Daoy (cell line): ENCODE results near the gene KANK3. TPM values are rescaled to one million over a fixed set of nuclear protein-coding genes. Genes with fewer than 3 reads are reported as not detected.
A peak's percentile ranks its signal among the peaks of the same experiment; 100 is the strongest.
"Not testable (repeated sequence)": the region's sequence is repeated elsewhere in the genome, so short reads cannot be mapped to it uniquely, and the experiment has no call there.

Experiments
- DNase-seq: peaks from one replicate; pipeline ENCODE4 v3.0.0-alpha.2; 2015; ENCODE audit warnings: low read depth
- total RNA-seq: library from RNA; depleted of rRNA; stranded (reverse); fragments of >200 nt; shearing (Covaris generic); gene quantifications from 2 replicates; pipeline ENCODE4 v1.2.3, GENCODE V29; 2014; rRNA removed

Gene KANK3
- total RNA-seq, result 0.40 TPM in 1 of 2 replicates, not detected in the other

DNA sequence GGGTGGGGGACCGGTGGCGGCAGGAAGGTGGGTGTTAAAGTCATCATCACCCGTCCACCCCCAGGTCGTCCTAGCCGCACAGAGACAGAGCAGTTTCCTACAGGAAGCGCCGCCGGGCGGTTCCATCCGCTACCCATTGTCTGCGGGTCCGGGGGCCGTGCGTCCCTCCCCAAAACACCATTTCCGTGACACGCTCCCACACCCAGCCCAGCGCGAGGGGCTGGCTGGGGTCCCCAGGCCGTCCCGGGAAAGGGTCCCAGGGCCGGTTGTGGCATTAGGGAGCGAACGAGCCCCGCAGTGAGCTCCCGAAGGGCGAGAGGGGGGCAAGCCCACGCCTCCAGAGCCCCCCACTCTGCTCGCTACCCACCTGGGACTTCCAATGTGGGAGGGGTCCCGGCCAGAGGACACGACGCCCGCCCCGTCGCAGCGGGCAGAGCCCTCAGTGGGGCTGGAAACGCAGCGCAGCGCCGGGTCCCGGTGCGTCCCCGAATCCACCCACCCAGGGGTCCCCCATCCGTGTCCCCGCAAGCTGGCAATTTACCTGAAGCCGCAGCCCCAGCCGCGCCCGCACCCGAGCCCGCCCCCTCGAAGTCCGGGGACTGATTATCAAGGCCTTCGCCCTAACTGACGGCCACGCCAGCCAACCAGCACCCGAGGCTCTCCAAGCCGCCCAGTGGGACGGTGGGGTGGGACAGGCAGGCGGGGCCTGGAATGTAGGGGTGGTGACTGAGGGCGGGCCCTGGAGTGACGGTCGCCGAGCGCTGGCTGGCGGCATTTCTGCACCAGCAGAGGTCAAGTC, at the start of gene KANK3:
TSS of gene KANK3 (minus strand) at position 579 of the 799 bp plus-strand sequence. CDS start 5,434 bp downstream, outside the sequence.
- peak; percentile 98 for DNase-seq

DNA sequence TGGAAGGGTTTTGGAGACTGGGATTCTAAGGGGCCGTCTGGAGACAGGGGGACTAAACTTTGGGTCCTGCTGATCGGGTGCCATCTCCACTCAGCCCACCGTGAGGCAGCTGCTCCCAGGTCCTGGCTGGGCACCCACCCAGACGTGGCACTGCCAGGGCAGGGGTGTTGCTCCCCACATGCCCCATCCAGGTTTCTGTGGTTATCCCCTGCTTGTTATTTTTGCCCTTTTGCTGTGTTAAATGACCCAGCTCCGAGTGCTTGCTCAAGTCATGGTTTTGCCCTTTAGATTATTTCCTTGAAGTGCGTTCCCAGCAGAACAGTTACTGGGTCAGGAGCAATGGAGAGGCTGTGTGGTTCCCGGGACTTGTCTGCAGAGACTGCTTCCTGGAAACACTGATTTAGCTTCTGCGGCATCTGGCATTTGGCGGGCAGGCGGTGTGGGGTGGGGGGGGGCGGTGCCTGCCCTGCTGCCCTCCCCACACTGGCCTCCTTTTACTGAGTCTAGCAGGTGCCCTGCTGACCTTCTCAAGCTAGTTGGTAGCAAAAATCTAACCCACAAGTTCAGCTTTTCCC, 49.0 kb upstream of the KANK3 start:
- no peak for DNase-seq

DNA sequence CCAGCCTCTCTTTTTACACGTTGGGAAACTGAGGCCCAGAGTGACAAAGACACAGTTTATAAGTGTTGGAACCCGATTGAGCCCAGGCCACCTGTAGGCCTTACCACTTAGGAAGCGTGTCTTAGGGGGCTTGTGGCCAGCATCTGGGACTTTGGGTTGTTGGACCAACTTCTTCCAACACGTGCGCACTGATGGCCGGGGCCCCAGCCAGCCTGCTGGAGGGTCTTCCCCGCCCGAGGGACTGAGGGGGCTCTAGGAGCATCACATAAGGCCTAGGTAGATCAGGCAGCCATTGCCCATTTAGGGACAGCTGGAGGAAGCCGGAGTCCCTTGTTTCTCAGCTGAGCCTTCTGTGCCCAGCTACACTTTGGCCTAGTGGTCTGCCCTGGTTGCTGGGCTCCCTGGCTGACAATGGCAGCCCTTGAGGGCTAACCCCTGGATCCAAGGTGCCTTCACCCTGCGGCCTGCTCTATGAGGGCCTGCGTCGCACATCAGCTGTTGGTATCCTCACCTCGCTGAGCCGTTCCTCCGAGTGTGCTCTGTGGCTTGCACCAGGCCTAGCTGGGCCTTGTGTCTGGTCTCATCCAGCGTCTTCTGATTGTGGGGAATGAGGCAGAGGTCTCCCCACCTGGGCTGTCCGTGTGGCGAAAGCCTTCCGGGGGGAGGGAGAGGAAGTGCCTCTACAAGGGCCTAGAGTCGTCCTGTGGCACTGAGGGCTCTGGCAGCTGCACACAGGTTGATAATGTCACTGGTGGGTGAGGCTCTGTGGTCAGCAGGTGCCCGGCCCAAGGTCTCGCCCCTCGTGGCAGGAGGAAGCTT, 48.3 kb upstream of the KANK3 start:
- no peak for DNase-seq

DNA sequence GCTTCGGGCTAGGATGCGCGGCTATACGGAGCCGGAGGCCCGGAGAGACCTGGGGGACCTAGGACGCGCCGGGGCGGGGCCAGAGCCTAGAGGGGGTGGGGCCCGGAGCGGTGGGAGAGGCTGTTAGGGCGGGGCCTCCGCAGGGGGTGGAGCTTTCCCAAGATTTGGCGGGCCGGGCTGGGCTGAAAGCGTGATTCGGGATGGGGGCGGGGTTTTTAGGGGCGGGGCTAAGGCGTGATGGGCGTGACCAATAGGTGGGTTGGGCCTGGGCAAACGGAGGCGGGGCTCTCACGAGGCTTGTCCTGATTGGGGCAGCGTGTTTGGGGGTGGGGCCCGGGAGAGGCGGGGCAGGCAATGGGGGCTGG, 47.5 kb upstream of the KANK3 start:
- DNase-seq, result peak; percentile 94

DNA sequence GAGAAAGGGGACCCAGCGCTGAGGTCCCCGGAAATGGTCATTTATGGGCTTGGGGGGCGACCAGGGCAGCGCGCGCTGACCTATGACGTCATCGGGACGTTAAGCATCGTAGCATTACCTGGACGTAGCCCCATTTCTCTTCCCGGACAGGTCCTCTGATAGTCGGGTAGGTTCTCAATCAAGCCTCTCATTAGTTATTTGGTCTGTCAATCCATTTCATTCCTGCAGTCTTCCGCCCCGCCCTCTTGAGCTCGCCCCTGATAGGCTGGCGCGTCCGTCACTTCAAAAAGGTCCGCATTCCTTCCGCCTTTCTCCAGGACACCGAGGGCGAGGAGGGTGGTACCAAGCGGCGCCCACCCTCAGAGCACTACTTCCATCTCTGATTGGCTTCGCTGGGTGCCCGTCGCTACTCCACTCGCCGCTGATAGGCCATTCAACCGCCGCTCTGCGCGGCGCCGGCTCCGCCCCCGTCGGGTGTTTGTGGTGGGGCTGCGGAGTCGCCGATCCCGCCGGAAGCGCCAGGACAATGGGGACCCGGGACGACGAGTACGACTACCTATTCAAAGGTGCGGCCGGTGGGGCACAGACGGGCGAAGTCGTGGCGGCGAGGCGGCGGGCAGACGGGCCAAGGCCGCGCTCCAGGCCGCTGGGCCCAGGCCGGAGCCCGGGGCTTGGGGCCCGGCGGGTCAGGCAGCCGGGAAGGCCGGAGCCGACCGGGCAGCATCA, 47.0 kb upstream of the KANK3 start, which contains the start of gene RAB11B:
TSS of gene RAB11B (plus strand) at position 470 of the 726 bp plus-strand sequence. CDS start at position 527, 57 bp downstream.
- DNase-seq, result peak; percentile 100

DNA sequence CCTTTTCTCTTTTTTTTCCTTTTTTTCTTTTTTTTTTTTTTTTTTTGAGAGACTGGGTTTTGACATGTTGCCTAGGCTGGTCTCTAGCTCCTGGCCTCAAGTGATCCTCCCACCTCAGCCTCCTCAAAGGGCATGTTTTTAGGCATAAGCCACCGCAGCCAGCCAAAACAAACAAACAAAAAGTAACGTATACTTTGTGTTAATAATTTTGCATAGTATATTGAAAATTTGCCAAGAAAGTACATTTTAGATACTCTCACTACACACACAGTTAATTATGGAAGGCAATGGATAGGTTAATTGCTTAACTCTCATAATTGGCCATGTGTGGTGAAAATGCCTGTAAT, 45.5 kb upstream of the KANK3 start:
- no peak for DNase-seq

DNA sequence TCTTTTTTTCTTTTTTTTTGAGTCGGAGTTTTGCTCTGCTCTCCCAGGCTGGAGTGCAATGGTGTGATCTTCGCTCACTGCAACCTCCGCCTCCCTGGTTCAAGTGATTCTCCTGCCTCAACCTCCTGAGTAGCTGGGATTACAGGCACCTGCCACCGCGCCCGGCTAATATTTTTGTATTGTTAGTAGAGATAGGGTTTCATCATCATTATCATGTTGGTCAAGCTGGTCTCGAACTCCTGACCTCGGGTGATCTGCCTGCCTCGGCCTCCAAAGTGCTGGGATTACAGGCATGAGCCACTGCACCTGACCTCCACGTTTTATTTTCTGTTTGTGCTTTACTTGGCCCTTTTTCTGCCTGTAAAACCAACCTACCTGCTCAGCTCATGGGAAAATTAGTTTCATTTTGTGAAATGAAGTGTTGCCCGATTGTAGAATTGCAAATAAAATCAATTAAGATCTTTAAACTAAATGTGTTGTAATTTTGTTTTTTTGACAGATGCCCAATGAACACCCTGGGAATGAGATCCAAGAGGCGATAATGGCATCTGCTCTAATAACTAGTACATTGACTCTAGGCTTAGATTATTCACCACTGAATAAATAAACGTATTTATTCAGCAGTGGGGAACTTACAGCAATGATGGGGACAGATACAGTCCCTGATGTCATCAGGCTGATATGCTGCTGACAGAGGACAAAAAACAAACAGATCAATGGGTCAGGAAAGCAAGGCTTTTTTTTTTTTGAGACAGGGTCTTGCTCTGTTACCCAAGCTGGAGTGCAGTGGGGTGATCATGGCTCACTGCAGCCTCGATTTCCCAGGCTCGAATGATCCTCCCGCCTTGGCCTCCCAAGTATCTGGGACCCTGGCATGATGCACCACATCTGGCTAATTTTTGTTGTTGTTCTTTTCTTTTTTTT, 44.9 kb upstream of the KANK3 start:
- DNase-seq, result no peak

DNA sequence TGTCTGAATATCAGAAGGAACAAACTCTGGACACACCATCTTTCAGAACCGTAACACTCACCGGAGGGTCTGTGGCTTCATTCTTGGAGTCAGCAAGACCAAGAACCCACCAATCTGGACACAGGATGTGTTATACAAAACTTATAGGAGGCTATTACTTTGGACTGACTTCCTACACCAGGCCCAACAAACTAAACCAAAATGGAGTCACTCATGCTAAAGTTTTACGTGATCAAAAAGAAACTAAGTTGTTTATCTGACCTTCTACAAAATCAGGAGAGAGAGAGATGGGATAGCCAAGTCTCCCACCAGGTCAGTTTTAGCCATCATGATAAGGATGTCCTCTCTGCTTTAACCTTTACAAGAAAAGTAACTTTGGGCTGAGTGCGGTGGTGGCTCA, 43.9 kb upstream of the KANK3 start:
- DNase-seq, result no peak

DNA sequence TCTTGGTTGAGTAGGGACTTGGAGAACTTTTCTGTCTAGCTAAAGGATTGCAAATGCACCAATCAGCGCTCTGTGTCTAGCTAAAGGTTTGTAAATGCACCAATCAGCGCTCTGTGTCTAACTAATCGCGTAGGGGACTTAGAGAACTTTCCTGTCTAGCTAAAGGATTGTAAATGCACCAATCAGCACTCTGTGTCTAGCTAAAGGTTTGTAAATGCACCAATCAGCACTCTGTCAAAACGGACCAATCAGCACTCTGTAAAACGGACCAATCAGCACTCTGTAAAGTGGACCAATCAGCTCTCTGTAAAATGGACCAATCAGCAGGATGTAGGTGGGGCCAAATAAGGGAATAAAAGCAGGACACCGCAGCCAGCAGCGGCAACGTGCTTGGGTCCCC, 43.4 kb upstream of the KANK3 start:
- not testable (repeated sequence) for DNase-seq

DNA sequence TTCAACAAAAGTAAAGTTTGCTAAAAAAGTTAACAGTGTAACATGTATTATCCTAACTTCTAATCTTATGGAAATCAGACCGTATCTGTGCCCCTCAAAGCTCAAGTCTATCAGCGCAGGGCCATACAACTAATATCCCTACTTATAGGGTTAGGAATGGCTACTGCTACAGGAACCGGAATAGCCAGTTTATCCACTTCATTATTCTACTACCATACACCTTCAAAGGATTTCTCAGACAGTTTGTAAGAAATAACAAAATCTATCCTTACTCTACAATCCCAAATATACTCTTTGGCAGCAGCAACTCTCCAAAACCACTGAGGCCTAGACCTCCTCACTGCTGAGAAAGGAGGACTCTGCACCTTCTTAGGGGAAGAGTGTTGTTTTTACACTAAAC, 42.5 kb upstream of the KANK3 start:
- DNase-seq, result not testable (repeated sequence)

DNA sequence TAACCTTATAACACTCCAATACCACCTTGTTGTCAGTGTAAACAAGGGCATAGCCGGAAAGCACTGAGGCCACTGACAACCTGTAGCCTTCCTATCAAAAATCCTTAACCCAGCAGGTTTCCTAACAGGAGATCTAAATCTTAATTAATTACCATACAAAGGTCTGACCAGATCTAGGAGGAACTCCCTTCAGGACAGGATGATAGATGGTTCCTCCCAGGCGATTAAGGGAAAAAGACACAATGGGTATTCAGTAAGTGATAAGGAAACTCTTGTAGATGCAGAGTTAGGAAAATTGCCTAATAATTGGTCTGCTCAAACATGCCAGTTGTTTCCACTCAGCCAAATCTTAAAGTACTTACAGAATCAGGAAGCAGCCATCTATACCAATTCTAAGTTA, 42.0 kb upstream of the KANK3 start:
- DNase-seq, result not testable (repeated sequence)

DNA sequence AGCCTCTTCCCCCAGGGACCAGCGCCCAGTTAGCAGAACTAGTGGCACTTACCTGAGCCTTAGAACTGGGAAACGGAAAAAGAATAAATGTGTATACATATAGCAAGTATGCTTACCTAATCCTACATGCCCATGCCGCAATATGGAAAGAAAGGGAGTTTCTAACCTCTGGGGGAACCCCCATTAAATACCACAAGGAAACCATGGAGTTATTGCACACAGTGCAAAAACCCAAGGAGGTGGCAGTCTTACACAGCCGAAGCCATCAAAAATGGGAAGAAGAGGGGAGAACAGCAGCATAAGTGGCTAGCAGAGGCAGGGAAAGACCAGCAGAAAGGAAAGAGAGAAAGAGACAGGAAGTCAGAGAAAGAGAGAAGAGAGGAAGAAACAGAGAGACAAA, 41.5 kb upstream of the KANK3 start:
- DNase-seq, result not testable (repeated sequence)

DNA sequence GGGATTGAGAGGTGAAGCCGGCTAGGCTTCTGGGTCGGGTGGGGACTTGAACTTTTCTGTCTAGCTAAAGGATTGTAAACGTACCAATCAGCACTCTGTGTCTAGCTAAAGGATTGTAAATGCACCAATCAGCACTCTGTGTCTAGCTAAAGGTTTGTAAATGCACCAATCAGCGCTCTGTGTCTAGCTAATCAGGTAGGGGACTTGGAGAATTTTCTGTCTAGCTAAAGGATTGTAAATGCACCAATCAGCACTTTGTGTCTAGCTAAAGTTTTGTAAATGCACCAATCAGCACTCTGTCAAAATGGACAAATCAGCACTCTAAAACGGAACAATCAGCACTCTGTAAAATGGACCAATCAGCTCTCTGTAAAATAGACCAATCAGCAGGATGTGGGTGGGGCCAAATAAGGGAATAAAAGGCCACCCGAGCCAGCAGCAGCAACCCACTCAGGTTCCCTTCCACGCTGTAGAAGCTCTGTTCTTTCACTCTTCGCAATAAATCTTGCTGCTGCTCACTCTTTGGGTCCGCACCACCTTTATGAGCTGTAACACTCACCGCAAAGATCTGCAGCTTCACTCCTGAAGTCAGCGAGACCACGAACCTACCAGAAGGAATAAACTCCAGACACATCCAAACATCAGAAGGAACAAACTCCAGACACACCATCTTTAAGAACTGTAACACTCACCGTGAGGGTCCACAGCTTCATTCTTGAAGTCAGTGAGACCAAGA, 36.3 kb upstream of the KANK3 start:
- DNase-seq, result not testable (repeated sequence)

DNA sequence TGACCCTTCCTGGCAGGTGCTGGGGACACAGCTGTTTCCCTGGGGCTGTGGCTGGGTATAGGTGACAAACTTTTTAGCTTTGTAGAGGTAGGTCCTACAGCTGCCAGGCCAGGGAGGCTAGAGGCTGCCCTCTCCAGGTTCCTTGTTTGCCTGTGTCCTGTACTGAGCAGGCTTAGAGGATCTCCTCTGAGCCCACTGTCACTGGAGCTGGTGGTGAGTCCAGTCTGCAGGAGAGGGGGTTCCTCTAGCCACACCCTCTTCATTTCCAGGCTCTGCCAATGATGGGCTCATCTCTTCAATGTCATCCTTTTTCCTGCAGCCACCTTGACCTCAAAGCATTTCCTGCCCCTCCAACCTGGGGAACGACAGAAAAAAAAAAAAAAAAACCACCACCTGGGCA, 34.5 kb upstream of the KANK3 start:
- DNase-seq, result no peak

DNA sequence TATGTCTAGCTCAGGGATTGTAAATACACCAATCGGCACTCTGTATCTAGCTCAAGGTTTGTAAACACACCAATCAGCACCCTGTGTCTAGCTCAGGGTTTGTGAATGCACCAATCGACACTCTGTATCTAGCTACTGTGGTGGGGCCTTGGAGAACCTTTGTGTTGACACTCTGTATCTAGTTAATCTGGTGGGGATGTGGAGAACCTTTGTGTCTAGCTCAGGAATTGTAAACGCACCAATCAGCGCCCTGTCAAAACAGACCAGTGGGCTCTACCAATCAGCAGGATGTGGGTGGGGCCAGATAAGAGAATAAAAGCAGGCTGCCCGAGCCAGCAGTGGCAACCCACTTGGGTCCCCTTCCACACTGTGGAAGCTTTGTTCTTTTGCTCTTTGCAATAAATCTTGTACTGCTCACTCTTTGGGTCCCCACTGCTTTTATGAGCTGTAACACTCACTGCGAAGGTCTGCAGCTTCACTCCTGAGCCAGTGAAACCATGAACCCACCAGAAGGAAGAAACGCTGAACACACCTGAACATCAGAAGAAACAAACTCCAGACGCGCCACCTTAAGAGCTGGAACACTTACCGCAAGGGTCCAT, 33.4 kb upstream of the KANK3 start:
- not testable (repeated sequence) for DNase-seq

DNA sequence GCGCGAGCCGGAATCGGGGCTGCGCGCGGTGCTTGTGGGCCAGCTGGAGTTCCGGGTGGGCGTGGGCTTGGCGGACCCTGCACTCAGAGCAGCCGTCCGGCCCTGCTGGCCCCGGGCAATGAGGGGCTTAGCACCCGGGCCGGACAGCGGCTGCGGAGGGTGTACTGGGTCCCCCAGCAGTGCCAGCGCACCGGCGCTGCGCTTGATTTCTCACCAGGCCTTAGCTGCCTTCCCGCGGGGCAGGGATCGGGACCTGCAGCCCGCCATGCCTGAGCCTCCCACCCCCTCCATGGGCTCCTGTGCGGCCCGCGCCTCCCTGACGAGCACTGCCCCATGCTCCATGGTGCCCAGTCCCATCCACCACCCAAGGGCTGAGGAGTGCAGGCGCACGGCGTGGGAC, 32.7 kb upstream of the KANK3 start:
- not testable (repeated sequence) for DNase-seq

DNA sequence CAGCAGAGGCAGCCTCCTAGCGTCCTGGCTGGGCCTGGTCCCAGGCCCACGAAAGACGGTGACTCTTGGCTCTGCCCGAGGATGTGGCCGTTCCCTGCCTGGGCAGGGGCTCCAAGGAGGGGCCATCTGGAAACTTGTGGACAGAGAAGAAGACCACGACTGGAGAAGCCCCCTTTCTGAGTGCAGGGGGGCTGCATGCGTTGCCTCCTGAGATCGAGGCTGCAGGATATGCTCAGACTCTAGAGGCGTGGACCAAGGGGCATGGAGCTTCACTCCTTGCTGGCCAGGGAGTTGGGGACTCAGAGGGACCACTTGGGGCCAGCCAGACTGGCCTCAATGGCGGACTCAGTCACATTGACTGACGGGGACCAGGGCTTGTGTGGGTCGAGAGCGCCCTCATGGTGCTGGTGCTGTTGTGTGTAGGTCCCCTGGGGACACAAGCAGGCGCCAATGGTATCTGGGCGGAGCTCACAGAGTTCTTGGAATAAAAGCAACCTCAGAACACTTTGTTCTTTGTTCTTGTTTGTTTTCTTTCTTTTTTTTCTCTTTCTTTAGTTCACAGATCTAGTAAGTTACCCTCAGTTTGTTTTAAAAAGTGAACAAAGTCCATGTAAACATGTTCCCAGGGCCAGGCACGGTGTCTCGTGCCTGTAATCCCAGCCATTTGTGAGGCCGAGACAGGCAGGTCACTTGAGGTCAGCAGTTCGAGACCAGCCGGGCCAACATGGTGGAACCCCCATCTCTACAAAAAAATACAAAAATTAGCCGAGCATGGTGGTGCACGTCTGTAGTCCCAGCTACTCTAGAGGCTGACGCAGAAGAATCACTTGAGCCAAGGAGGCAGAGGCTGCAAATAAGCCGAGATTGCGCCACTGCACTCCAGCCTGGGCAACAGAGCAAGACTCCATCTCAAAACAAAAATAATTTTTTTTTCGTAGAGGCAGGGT, 31.1 kb upstream of the KANK3 start:
- no peak for DNase-seq

DNA sequence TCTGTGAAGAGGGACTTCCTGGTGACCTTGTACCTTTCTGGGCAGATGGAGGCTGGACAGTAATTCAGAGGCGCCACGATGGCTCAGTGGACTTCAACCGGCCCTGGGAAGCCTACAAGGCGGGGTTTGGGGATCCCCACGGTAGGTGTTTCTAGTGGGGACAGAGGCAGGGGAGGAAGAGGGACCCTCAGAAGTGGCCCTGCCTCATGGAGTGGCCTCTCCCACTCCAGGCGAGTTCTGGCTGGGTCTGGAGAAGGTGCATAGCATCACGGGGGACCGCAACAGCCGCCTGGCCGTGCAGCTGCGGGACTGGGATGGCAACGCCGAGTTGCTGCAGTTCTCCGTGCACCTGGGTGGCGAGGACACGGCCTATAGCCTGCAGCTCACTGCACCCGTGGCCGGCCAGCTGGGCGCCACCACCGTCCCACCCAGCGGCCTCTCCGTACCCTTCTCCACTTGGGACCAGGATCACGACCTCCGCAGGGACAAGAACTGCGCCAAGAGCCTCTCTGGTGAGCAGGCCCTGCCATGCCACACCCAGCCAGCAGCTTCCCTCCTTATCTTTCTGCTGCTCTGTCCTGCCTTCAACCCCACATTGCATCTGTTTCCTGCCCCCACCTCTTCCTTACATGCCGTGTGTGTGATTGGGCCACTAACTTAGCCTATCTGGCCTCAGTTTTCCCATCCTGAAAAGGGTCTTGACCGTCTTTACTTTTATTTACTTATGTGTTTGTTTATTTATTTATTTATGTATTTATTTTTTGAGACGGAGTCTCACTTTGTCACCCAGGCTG, 28.1 kb upstream of the KANK3 start:
- no peak for DNase-seq
